ENCODE measurements around the gene ORM2. TPM values are rescaled to one million over a fixed set of nuclear protein-coding genes. Genes with fewer than 3 reads are reported as not detected.

The ORM2 gene
- total and polyA plus RNA-seq, 2 experiments from 2014 or later = 0.76 TPM

GRCh38 chr9:114308361-114308950 is 21.2 kb upstream of the ORM2 start:
- H3K36me3 ChIP-seq (ENCODE audit: insufficient read depth) = no peaks in the 10 kb centered on the region

GRCh38 chr9:114309096-114309495 is 20.6 kb upstream of the ORM2 start:
- H3K27me3 ChIP-seq (ENCODE audit: insufficient read depth) = no peaks in the 10 kb centered on the region
- Mint-ChIP-seq H3K27me3 (ENCODE audit: insufficient read depth, low read depth, poor library complexity) (peaks cover 5% of the 10 kb centered on the region), H3K9me3 (no peaks in the 10 kb centered on the region), H3K4me3 (no peak overlapping the region), H3K36me3 (ENCODE audit: low read depth) (peaks cover 5% of the 10 kb centered on the region; the same call in 1 of the 3 replicates), H3K27ac (no peak overlapping the region), H3K4me1 (peaks cover 7% of the 10 kb centered on the region)
- no peaks in the 10 kb centered on the region for H3K79me2 ChIP-seq (replicated peaks; ENCODE audit: insufficient read depth)
- no peaks in the 10 kb centered on the region for H4K20me1 ChIP-seq (replicated peaks; ENCODE audit: insufficient read depth)
- H3F3A ChIP-seq (replicated peaks; ENCODE audit: low read depth) = peaks cover 6% of the 10 kb centered on the region; the same call in 1 of the 2 replicates
- H3K36me3 ChIP-seq (ENCODE audit: insufficient read depth) = no peaks in the 10 kb centered on the region
- no peak overlapping the region for H2AFZ ChIP-seq
- H3K4me2 ChIP-seq = no peak overlapping the region
- DNase-seq (ENCODE audit: low spot score) (no peak), ATAC-seq (no peak)
- H3K27ac ChIP-seq (ENCODE audit: low read depth) = no peak overlapping the region
- H3K4me3 ChIP-seq = no peak overlapping the region
- H3K4me1 ChIP-seq (ENCODE audit: insufficient read depth) = no peaks in the 10 kb centered on the region
- no peaks in the 10 kb centered on the region for H3K9me2 ChIP-seq (ENCODE audit: insufficient read depth)
- TF ChIP-seq STAT1 (IDR thresholded peaks at IDR 0.05; ENCODE audit: unreplicated experiment) = no peak
- TF ChIP-seq ZNF331 (CRISPR knock-in tag; IDR thresholded peaks at IDR 0.05; ENCODE audit: low read depth) = no peak
- no peak for TF ChIP-seq REST (IDR thresholded peaks at IDR 0.05; ENCODE audit: unreplicated experiment)
- TF ChIP-seq NANOG (IDR thresholded peaks at IDR 0.05; ENCODE audit: borderline replicate concordance) = no peak
- TF ChIP-seq CREB1 (CRISPR knock-in tag; IDR thresholded peaks at IDR 0.05; ENCODE audit: low read depth) = no peak
- no peak for TF ChIP-seq POLR2AphosphoS5 (IDR thresholded peaks at IDR 0.05; ENCODE audit: low read depth)

More at GRCh38 chr9:114308361-114308950, 21.2 kb upstream of the ORM2 start:
- H3F3A ChIP-seq (replicated peaks; ENCODE audit: low read depth) = peaks cover 6% of the 10 kb centered on the region; the same call in 1 of the 2 replicates
- TF ChIP-seq CREB1 (CRISPR knock-in tag; IDR thresholded peaks at IDR 0.05; ENCODE audit: low read depth) (no peak), REST (IDR thresholded peaks at IDR 0.05; ENCODE audit: unreplicated experiment) (no peak), ZNF114 (CRISPR knock-in tag; IDR thresholded peaks at IDR 0.05) (no peak), JUNB (IDR thresholded peaks at IDR 0.05; ENCODE audit: unreplicated experiment) (no peak), EZH2 (IDR thresholded peaks at IDR 0.05; ENCODE audit: low read depth, unreplicated experiment) (no peak), ETS1 (IDR thresholded peaks at IDR 0.05) (no peak)
- H3K9me2 ChIP-seq (ENCODE audit: insufficient read depth) = no peaks in the 10 kb centered on the region
- no peaks in the 10 kb centered on the region for H3K79me2 ChIP-seq (replicated peaks; ENCODE audit: insufficient read depth)
- Mint-ChIP-seq H3K27me3 (ENCODE audit: insufficient read depth, low read depth, poor library complexity) (peaks cover 5% of the 10 kb centered on the region), H3K4me1 (peaks cover 7% of the 10 kb centered on the region), H3K36me3 (ENCODE audit: low read depth) (peaks cover 6% of the 10 kb centered on the region; the same call in 1 of the 3 replicates), H3K27ac (no peak overlapping the region), H3K4me3 (no peak overlapping the region), H3K9me3 (no peaks in the 10 kb centered on the region)
- H2AFZ ChIP-seq = no peak overlapping the region
- DNase-seq (ENCODE audit: low spot score) = no peak
- no peak overlapping the region for H3K4me3 ChIP-seq
- H4K20me1 ChIP-seq (replicated peaks; ENCODE audit: insufficient read depth) = no peaks in the 10 kb centered on the region
- H3K27me3 ChIP-seq (ENCODE audit: insufficient read depth) = no peaks in the 10 kb centered on the region
- no peak for ATAC-seq
- H3K4me2 ChIP-seq = no peak overlapping the region
- no peak overlapping the region for H3K27ac ChIP-seq (ENCODE audit: low read depth)
- H3K4me1 ChIP-seq (ENCODE audit: insufficient read depth) = no peaks in the 10 kb centered on the region
